Spleen (tissue), 11 donors: ENCODE results near the gene PCDHGB1. TPM values are rescaled to one million over a fixed set of nuclear protein-coding genes. Genes with fewer than 3 reads are reported as not detected.
"Not testable (repeated sequence)": the region's sequence is repeated elsewhere in the genome, so short reads cannot be mapped to it uniquely, and the experiment has no call there.

ENCODE experiments used
- DNase-seq: peaks from one replicate; pipeline ENCODE4 v3.0.0-alpha.2; 2020
- H3K27ac ChIP-seq, 8 donors: fragments of 200-600 bp; sonication (generic) in 7 of 8; 1 replicate in 4 of 8; 2 replicates in 4 of 8; pipeline versions ENCODE4 v1.5.0 to v1.8.0; 2016 to 2021; ENCODE audit warnings: inconsistent platforms in 4 of 8, mild to moderate bottlenecking in 4 of 8, moderate library complexity in 1 of 8
- H3K27me3 ChIP-seq, 7 donors: fragments of 200-600 bp; sonication (generic) in 6 of 7; replicated peaks in 1 of 7; 1 replicate in 4 of 7; 2 replicates in 3 of 7; pipeline versions ENCODE4 v1.5.0 to v1.8.0; 2016 to 2021; ENCODE audit warnings: inconsistent platforms in 3 of 7, mild to moderate bottlenecking in 1 of 7
- H3K36me3 ChIP-seq, 6 donors: fragments of 200-600 bp; sonication (generic) in 5 of 6; 1 replicate in 4 of 6; 2 replicates in 2 of 6; pipeline versions ENCODE4 v1.5.0 to v1.8.0; 2016 to 2021; ENCODE audit warnings: inconsistent platforms in 2 of 6
- H3K4me1 ChIP-seq, 6 donors: fragments of 200-600 bp; sonication (generic) in 5 of 6; 1 replicate in 3 of 6; 2 replicates in 3 of 6; pipeline versions ENCODE4 v1.5.0 to v1.8.0; 2016 to 2021; ENCODE audit warnings: inconsistent platforms in 3 of 6
- H3K4me3 ChIP-seq, 8 donors: fragments of 200-600 bp; sonication (generic) in 7 of 8; 1 replicate in 4 of 8; 2 replicates in 4 of 8; pipeline versions ENCODE4 v1.5.0 to v1.8.0; 2016 to 2021; ENCODE audit warnings: inconsistent platforms in 4 of 8, mild to moderate bottlenecking in 4 of 8, moderate library complexity in 2 of 8
- H3K9me3 ChIP-seq, 8 donors: fragments of 200-600 bp; sonication (generic) in 7 of 8; 1 replicate in 4 of 8; 2 replicates in 4 of 8; pipeline versions ENCODE4 v1.5.0 to v1.8.0; 2016 to 2021; ENCODE audit warnings: inconsistent platforms in 4 of 8
- POLR2A ChIP-seq, 3 donors: fragments of 450-650 bp; IDR thresholded peaks; one replicate each; pipeline ENCODE4 v1.5.1; 2017; ENCODE audit warnings: antibody characterized with exemption in 3 of 3, mild to moderate bottlenecking in 1 of 3
- POLR2AphosphoS5 ChIP-seq, 3 donors: sonication (generic); formaldehyde crosslinking; IDR thresholded peaks; one replicate each; pipeline ENCODE4 v1.5.1; 2017; ENCODE audit warnings: antibody characterized with exemption in 3 of 3
- WGBS, 5 donors: extraction: QIAGEN DNeasy Blood & Tissue Kit in 3 of 5; methylation state at CpG; one replicate each; pipeline versions ENCODE4 v1.1.5 to v1.1.7; 2013 to 2018; 5-methylcytosine and 5-hydroxymethylcytosine counted together
- intact Hi-C: fragments of 100-400 bp; cut with DNase I; formaldehyde crosslinking; loops from one replicate; pipeline ENCODE4 v1.15.0; 2023; ENCODE audit warnings: low total_unique reads
- polyA plus RNA-seq, 3 donors: library from polyadenylated mRNA; stranded (reverse); fragments of 200-250 nt; gene quantifications; one replicate each; pipeline ENCODE4 v1.2.1, GENCODE V29; 2013
- total RNA-seq, 7 donors: library from RNA; depleted of rRNA in 3 of 7; stranded (reverse); fragments of >200 nt in 3 of 7; fragmentation: NEBNext Ultra II Directional in 4 of 7; extraction: Animal tissue kit (Norgen Biotek cat#: 25700) in 4 of 7; gene quantifications; one replicate each; pipeline versions ENCODE4 v1.1.0 to v1.2.1, GENCODE V29; 2016 to 2021
- TF ChIP-seq, protein P1 (sequence below), 11 experiments: fragments of 200-600 bp in 7 of 11; fragments of 450-650 bp in 4 of 11; sonication (generic) in 4 of 11; IDR thresholded peaks in 8 of 11; conservative IDR thresholded peaks in 3 of 11; 1 replicate in 7 of 11; 2 replicates in 4 of 11; pipeline versions ENCODE4 v1.4.0 to v1.8.0; 2016 to 2021; ENCODE audit warnings: antibody characterized with exemption in 11 of 11, inconsistent platforms in 4 of 11, mild to moderate bottlenecking in 1 of 11
- donor health status: healthy with polysubstance abuse.
- donor health status: DM: no; HTN: no; CAD: no; lungs with moderate emphysema.
- donor health status: DM: no; HTN: no; CAD: no.
- donor health status: Bipolar disorder and iron deficiency.
- donor health status: healthy.
- donor health status: DM: no; HTN: no; CAD: no.
- donor health status: DM: yes; HTN: yes; CAD: no.

PCDHGB1 gene
- total and polyA plus RNA-seq, 10 donors = 0.04 to 3.7 (median 1.5) TPM; not detected in 1

DNA sequence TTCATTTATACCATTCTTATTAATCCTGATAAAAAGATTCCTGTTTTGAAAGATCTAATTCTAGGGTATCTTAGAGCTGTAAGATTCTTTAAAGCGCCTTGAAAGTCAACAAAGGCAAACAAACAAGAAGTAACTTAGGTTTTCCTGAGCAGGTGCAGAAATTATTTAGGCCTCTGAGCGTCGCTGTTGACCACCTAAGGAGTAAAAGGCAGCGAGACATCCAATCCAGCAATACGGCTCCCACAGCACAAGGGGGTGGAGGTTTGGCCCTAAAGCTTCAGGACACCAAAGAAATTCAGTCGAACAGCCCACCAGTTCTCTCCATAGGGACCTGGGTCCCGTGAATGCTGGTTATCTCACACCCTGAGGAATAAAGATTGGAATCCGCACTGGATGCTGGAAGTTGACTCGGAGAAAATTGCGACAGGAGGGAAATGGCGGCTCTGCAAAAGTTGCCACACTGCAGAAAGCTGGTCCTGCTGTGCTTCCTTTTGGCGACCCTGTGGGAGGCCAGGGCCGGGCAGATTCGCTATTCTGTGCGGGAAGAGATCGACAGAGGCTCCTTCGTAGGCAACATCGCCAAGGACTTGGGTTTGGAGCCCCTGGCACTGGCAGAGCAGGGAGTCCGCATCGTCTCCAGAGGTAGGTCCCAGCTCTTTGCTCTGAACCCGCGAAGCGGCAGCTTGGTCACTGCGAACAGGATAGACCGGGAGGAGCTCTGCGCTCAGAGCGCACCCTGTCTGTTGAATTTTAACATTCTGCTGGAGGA is 11.2 kb upstream of the PCDHGB1 start, which contains the start of gene PCDHGA2:
Gene PCDHGA2 (plus strand): TSS at position 223 of the 769 bp plus-strand sequence.
- Histone ChIP-seq H3K9me3 (peaks cover 0 to 100% (median 88%) of the 10 kb centered on the region in 8 donors), H3K4me1 (no peaks in the 10 kb centered on the region), H3K36me3 (no peaks in the 10 kb centered on the region), H3K27ac (no peak within 1 kb of the TSS), H3K27me3 (peaks cover 0 to 100% (median 24%) of the 10 kb centered on the region in 7 donors), H3K4me3 (peak within 1 kb of the TSS in 4 of 8 donors; percentile 11 to 39 (median 24))
- WGBS, 5 donors = 13 to 18% (median 14%) methylated on average over 26 to 27 of the region's 27 CpGs
- intact Hi-C loops = no loop called here
- DNase-seq = no peak
- TF ChIP-seq, protein P1, sequence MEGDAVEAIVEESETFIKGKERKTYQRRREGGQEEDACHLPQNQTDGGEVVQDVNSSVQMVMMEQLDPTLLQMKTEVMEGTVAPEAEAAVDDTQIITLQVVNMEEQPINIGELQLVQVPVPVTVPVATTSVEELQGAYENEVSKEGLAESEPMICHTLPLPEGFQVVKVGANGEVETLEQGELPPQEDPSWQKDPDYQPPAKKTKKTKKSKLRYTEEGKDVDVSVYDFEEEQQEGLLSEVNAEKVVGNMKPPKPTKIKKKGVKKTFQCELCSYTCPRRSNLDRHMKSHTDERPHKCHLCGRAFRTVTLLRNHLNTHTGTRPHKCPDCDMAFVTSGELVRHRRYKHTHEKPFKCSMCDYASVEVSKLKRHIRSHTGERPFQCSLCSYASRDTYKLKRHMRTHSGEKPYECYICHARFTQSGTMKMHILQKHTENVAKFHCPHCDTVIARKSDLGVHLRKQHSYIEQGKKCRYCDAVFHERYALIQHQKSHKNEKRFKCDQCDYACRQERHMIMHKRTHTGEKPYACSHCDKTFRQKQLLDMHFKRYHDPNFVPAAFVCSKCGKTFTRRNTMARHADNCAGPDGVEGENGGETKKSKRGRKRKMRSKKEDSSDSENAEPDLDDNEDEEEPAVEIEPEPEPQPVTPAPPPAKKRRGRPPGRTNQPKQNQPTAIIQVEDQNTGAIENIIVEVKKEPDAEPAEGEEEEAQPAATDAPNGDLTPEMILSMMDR (IDR thresholded peaks at IDR 0.05 in 8 of 11, conservative IDR thresholded peaks at IDR 0.05 in 3 of 11) = peak in 2 of 11 experiments; percentile 30 to 38
- no peak for TF ChIP-seq POLR2AphosphoS5 (IDR thresholded peaks at IDR 0.05)

DNA sequence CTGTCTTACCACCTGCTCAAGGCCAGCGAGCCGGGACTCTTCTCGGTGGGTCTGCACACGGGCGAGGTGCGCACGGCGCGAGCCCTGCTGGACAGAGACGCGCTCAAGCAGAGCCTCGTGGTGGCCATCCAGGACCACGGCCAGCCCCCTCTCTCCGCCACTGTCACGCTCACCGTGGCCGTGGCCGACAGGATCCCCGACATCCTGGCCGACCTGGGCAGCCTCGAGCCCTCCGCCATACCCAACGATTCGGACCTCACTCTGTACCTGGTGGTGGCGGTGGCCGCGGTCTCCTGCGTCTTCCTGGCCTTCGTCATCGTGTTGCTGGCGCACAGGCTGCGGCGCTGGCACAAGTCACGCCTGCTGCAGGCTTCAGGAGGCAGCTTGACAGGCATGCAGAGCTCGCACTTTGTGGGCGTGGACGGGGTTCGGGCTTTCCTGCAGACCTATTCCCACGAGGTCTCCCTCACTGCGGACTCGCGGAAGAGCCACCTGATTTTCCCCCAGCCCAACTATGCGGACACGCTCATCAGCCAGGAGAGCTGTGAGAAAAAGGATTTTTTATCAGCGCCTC is 9.0 kb upstream of the PCDHGB1 start:
- H3K9me3 ChIP-seq = peaks cover 0 to 100% (median 92%) of the 10 kb centered on the region in 8 donors
- H3K4me1 ChIP-seq, intact Hi-C loops, H3K4me3 ChIP-seq, H3K27ac ChIP-seq, H3K36me3 ChIP-seq, DNase-seq: not testable (repeated sequence)
- peaks cover 0 to 100% (median 14%) of the 10 kb centered on the region in 7 donors for H3K27me3 ChIP-seq
- 47 to 72% (median 62%) methylated on average over 16 to 45 of the region's 45 CpGs for WGBS, 5 donors

DNA sequence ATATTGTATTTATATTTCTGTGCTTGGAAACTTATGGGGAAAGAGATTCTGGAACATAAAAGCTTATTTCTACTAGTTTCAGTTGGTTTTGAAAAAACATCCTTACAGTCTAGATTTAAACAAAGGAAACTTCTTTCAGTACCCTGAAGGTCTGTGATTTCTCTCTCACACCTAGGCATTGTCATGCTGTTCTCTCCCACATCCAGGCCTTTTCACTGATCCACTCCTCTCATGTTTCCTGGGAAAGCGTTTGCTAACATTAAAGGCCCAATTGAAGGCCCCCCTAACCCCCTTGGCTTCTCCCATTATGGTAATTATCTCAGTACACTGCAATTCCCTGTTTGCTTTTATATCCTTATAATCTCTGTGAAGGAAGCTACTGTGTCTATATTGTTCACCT is 7.1 kb upstream of the PCDHGB1 start:
- WGBS, 5 donors = 12 to 28% (median 20%) methylated on average over 1 of the region's 1 CpG
- Histone ChIP-seq H3K36me3 (no peaks in the 10 kb centered on the region), H3K4me1 (no peaks in the 10 kb centered on the region), H3K4me3 (no peak overlapping the region), H3K27me3 (peaks cover 0 to 100% (median 8%) of the 10 kb centered on the region in 7 donors), H3K9me3 (peaks cover 0 to 100% (median 94%) of the 10 kb centered on the region in 8 donors), H3K27ac (no peak overlapping the region)
- DNase-seq = no peak
- TF ChIP-seq POLR2AphosphoS5 (IDR thresholded peaks at IDR 0.05) (no peak), POLR2A (IDR thresholded peaks at IDR 0.05) (no peak)
- TF ChIP-seq, protein P1 (IDR thresholded peaks at IDR 0.05 in 8 of 11, conservative IDR thresholded peaks at IDR 0.05 in 3 of 11) = no peak
- intact Hi-C loops = no loop called here

DNA sequence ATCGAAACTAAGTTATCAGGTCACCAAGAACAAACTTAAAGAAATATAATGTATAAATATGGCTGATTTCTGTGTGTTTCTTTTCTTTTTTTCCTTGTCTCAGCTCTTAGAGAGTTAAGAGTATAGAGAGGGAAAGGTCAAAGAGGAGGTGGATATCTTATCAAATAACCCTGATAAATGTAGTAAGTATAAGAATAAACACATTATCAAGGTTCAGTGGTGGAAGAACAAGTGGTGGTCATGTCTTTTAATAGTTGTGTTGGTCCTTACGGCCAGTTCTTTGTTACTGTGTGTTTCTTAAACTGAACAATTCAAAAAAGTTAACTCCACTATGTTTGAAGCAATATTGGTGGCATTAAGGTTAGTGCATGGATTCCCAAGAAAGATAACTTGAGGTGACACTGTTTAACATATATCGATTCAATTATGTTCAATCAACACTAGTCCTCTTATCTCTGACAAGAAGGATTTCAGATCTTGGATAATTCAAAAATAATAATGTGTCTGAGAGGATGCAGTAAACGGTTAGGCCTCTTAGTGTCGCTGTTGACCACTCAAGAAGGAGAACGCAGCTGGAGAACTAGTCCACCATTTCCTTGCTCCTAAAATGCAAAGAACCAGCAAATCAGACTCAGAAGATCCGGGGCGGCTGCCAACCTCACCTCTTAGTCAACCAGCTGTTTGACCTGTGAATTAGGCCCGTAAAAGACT is 6.5 kb upstream of the PCDHGB1 start, which contains the start of gene PCDHGA3:
Gene PCDHGA3 (plus strand): TSS at position 588 of the 711 bp plus-strand sequence. CDS start 205 bp downstream, outside the sequence.
- no peak within 1 kb of the TSS for H3K27ac ChIP-seq
- no peak for DNase-seq
- no peaks in the 10 kb centered on the region for H3K36me3 ChIP-seq
- H3K9me3 ChIP-seq = peaks cover 0 to 100% (median 94%) of the 10 kb centered on the region in 8 donors
- TF ChIP-seq, protein P1 (IDR thresholded peaks at IDR 0.05 in 8 of 11, conservative IDR thresholded peaks at IDR 0.05 in 3 of 11) = peak in 1 of 11 experiments; percentile 12
- TF ChIP-seq POLR2AphosphoS5 (IDR thresholded peaks at IDR 0.05) = no peak
- intact Hi-C loops = no loop called here
- H3K27me3 ChIP-seq = peaks cover 0 to 100% (median 7%) of the 10 kb centered on the region in 7 donors
- no peaks in the 10 kb centered on the region for H3K4me1 ChIP-seq
- peak within 1 kb of the TSS in 2 of 8 donors; percentile 10 to 42 for H3K4me3 ChIP-seq
- 24 to 29% (median 27%) methylated on average over 9 of the region's 9 CpGs for WGBS, 5 donors
